Measurements from ENCODE around the gene ILRUN.
"Not testable (repeated sequence)": the region's sequence is repeated elsewhere in the genome, so short reads cannot be mapped to it uniquely, and the experiment has no call there.

The ILRUN gene

GRCh38 chr6:34696189-34696738 lies 303 bp downstream of the ILRUN start:
- peak; percentile 46 for DNase-seq

GRCh38 chr6:34695729-34696188 lies 808 bp downstream of the ILRUN start:
- peak; percentile 48 for DNase-seq

GRCh38 chr6:34692280-34692679 lies 4.3 kb downstream of the ILRUN start:
- no peak for DNase-seq

GRCh38 chr6:34689742-34690141 lies 6.8 kb downstream of the ILRUN start:
- DNase-seq: no peak

- no peak for DNase-seq
Observed at GRCh38 chr6:34688956-34689355, 7.6 kb downstream of the ILRUN start.

- no peak for DNase-seq
Observed at GRCh38 chr6:34684919-34685318, 11.6 kb downstream of the ILRUN start.

- DNase-seq: no peak
Observed at GRCh38 chr6:34684364-34684763, 12.2 kb downstream of the ILRUN start.

- no peak for DNase-seq
Observed at GRCh38 chr6:34680802-34681515, 15.6 kb downstream of the ILRUN start.

GRCh38 chr6:34680313-34680712 lies 16.3 kb downstream of the ILRUN start:
- DNase-seq: not testable (repeated sequence)

- DNase-seq: no peak
Observed at GRCh38 chr6:34679552-34680253, 16.9 kb downstream of the ILRUN start.

GRCh38 chr6:34676140-34676539 lies 20.4 kb downstream of the ILRUN start:
- DNase-seq: no peak

- DNase-seq: not testable (repeated sequence)
Observed at GRCh38 chr6:34674930-34675329, 21.6 kb downstream of the ILRUN start.

GRCh38 chr6:34674268-34674639 lies 22.3 kb downstream of the ILRUN start:
- DNase-seq: no peak

GRCh38 chr6:34673064-34673463 lies 23.5 kb downstream of the ILRUN start:
- no peak for DNase-seq

GRCh38 chr6:34672657-34673043 lies 23.9 kb downstream of the ILRUN start:
- no peak for DNase-seq

- no peak for DNase-seq
Observed at GRCh38 chr6:34671801-34672656, 24.5 kb downstream of the ILRUN start.

GRCh38 chr6:34671367-34671766 lies 25.2 kb downstream of the ILRUN start:
- no peak for DNase-seq

GRCh38 chr6:34668799-34669198 lies 27.8 kb downstream of the ILRUN start:
- DNase-seq: not testable (repeated sequence)

GRCh38 chr6:34667481-34668238 lies 28.9 kb downstream of the ILRUN start:
- DNase-seq: no peak

GRCh38 chr6:34665019-34665418 lies 31.5 kb downstream of the ILRUN start:
- DNase-seq: no peak

- no peak for DNase-seq
Observed at GRCh38 chr6:34664256-34664971, 32.2 kb downstream of the ILRUN start.

GRCh38 chr6:34663831-34664255 lies 32.7 kb downstream of the ILRUN start:
- DNase-seq: no peak

Measured in right forelimb (tissue), 1 donor.